ENCODE data around the gene GRHL3.
"Not testable (repeated sequence)": the region's sequence is repeated elsewhere in the genome, so short reads cannot be mapped to it uniquely, and the experiment has no call there.

The GRHL3 gene

DNA sequence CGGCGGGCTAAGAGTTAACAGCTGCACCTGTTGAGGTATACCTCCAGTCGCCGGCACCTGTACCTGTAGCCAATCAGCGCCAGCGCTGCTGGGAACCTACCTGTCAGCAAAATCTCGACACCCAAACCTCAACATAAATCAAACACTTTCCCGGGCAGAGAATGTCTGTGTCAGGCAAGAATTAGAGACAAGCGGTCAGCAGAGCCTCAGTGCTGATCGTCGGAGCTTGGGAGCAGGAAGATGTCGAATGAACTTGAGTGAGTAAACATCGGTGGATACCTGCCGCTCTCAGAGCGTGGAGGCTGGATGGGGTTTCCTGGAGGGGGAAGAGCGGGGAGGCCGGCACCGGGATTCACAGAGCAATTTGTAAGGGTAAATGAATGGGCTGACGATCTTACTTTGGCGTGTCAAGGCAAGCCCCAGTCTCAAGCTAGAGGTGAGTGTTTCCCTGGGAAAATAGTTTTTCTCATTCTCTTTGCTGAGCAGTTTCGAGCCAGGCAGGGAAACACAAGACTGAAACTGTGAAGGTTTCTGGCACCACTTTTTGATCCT lies at the start of gene GRHL3:
TSS of gene GRHL3 (plus strand) at position 46 of the 552 bp plus-strand sequence. CDS start at position 241, 195 bp downstream.
- no peak for DNase-seq (ENCODE audit: low read depth)

- not testable (repeated sequence) for DNase-seq (ENCODE audit: low read depth)
Observed at GRCh38 chr1:24274203-24275103, 44.7 kb upstream of the GRHL3 start.

DNA sequence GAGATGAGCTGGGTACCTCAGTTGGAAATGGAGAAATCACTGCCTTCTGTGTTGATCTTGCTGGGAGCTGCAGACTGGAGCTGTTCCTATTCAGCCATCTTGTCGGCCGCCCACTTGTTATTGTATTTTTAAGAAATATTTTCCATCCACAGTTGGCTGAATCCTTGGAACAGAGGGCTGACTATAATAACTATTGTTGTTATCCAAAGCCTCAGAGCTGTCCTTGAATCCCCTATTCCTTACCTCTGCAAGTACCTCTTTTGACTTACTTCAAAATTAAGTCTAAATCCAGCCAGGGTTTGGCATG lies 44.1 kb upstream of the GRHL3 start:
- no peak for DNase-seq (ENCODE audit: low read depth)

DNA sequence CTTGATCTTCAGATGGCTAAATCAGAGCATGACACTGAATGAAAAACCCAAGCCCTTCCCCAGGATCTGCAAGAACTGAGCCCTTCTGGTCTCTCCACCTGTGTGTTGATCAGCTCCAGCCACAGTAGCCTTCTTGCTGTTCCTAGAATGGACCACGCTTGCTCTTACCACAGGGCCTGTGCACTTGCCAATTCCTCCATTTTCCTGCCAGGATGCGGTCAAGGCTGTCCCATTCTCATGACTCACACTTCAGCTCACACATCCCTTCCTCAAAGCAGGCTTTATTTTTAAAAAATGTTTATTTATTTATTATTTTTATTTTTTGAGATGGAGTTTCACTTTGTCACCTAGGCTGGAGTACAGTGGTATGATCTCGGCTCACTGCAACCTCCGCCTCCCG lies 43.6 kb upstream of the GRHL3 start:
- DNase-seq (ENCODE audit: low read depth), result no peak

DNA sequence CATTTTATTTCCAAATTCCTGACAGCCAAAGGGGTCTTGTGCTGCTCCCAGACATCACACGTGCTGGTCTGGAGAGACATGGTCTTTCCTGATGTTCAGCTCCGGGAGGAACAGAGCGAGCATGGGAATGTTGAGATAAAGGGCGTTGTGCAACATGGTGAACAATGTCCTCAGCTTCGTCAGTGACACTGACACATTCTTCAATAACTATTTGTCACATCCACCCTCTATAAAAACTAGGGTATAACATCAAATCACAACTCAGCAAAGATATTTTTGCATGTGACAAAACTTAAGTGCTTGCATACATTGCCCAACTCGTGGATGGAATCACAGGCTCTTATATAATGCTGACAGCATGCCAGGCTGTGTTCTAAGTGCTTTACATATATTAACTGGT lies 42.4 kb upstream of the GRHL3 start:
- no peak for DNase-seq (ENCODE audit: low read depth)

DNA sequence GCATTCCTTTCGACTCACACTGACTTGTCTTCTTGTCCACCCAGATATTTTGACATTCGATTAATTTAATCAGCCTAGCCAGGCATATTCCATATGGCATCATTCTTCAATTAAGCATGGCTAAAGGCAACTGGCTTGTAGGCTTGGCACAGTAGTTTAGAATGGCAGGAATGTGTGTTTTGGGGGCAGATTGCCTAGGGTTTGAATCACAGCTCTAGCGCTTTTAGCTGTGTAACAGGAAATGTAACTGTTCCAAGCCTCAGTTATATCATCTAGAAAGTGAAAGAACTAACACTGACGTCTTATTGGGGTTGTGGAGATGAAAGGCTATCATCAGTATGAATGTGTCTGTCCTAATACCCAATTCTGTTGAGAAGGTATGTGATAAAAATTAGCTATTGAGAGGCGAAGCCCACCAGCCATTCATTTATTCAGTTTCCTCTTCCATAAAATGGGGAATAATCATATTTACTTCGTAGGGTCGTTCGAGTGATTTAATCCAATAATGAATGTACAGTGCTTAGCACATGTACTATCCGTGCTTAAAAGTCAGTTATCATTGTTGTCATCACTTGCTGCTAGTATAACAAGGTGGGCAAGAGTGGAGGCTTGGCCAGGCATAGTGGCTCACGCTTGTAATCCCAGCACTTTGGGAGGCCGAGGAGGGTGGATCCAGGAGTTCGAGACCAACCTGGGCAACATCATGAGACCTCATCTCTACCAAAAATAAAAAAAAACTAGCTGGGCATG lies 41.6 kb upstream of the GRHL3 start:
- no peak for DNase-seq (ENCODE audit: low read depth)

DNA sequence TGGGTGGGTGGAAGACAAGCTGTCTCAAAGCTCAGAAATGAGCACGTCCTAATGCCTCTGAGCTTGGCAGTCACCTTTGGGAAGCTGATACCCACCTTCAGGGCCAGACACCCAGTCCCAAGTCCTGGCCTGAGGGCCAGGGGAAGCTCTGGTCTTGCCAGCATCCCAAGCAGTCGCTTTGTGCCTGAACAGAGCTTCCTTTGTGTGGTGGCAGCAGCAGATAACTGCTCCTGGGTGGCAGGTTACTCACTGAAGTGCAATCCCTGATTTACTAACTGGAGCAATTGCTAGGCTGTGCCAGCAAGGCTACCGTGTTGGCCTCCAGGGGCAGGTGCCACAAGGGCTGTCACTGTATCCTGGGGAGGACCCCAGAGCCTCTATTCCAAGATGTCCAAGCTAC lies 40.4 kb upstream of the GRHL3 start:
- no peak for DNase-seq (ENCODE audit: low read depth)

DNA sequence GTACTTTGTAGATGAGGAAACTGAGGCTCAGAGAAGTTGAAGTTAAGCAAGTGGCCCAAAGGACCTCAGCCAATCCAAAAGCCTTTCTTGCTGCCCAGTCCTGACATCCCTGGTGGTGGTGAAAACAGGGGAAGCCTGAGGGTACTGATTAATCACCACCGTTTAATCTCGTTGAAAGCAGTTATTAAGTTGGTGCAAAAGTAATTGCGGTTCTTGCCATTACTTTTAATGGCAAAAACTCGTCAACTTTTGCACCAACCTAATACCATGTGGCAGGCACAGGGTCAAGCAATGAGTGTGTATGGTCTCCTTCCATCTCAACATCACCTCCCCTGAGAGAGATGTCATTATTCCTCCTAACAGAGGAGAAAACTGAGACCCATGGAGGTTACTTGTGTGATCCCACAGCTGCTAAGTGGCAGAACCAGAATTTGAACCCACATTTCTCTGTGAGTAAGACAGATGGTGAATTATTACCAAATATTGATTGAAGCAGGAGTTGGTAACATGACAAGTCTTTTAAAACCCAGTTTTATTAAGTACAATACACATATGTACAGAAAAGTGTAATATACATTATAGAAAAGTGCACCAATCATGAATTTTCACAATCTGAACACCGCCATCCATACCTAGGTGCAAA lies 39.4 kb upstream of the GRHL3 start:
- DNase-seq (ENCODE audit: low read depth), result no peak

GRCh38 chr1:24281591-24281990 lies 37.6 kb upstream of the GRHL3 start:
- no peak for DNase-seq (ENCODE audit: low read depth)

DNA sequence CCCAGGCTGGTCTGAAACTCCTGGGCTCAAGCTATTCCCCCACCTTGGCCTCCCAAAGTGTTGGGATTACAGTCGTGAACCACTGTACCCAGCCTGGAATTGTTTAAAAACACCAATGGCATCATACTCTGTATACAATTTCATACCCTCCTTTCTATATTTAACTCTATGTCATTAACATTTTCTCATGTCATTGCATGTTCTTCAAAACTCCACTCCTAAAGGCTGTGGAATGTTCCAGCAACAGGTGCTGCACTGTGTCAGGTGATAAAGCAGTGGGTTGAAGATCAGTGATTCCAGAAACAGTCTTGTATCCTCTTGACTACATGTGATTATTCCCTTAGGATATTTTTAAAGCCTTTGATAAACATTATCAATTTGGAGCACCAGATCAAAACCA lies 36.7 kb upstream of the GRHL3 start:
- no peak for DNase-seq (ENCODE audit: low read depth)

- peak; percentile 45 for DNase-seq (ENCODE audit: low read depth)
Observed at GRCh38 chr1:24283326-24284155, 35.6 kb upstream of the GRHL3 start.

DNA sequence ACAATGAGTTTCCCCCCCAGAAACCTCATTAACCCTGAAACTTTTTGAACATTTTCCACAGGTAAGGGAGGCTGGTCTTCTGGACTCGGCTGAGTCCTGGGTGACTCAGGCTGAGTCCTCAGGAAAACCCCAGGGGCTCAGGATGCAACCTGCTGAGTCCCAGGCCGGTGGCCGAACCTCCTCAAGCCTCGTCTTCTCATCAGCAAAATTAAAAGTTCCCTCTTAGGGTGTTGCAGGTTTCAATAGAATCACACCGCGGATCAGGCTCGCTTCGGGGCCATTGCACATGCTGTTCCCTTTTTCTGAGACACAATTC lies 35.0 kb upstream of the GRHL3 start:
- DNase-seq (ENCODE audit: low read depth), result no peak

DNA sequence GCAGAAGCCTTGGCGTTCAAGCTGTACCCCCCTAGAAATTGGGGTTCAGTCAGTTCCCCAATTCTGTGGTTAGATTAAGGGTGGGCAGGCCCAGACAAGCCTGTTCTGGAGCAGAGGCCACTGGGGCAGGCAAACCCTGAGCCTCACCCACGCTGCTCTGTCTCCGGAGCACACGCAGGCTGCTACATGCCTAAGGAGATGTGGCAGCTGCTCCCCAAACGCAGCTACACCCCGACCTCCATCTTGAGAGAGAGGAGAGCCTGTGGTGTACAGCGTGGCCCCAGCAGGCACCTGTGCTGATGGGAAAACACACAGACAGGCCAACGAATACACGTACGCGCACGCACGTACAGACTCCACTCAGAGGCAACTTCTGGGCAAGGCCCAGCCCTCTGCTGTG lies 33.9 kb upstream of the GRHL3 start:
- no peak for DNase-seq (ENCODE audit: low read depth)

DNA sequence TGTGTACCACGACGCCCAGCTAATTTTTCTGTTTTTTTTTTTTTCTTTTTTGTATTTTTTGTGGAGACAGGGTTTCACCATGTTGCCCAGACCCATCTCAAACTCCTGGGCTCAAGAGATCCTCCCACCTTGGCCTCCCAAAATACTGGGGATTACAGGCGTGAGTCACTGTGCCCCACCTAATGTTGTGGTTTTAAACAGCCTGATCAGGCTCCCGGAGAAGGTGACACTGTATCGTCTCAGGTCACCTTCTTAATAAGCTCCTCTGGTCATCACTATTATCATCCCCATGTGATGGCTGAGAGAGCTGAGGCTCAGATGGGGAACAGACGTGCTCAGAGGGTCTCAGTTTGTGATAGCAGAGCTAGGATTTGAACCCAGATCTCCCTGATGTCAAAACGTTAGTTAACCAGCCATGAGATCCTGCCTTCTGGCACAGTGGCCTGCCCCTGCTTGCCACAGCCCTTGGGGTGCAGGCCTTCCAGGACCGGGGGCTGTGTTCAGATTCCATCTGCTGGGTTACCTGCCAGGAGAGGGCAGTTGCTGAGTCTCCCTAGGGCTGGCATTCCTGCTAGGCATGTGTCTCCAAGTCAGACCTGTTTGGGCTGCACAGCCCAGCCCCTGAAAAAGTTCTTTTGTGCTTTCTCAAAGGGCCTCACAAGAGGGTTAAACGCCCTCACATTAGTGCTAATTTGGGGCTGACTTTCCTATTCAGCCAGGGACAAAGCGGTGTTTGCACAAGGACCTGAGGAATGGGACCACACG lies 32.7 kb upstream of the GRHL3 start:
- DNase-seq (ENCODE audit: low read depth), result no peak

GRCh38 chr1:24287779-24288178 lies 31.4 kb upstream of the GRHL3 start:
- not testable (repeated sequence) for DNase-seq (ENCODE audit: low read depth)

DNA sequence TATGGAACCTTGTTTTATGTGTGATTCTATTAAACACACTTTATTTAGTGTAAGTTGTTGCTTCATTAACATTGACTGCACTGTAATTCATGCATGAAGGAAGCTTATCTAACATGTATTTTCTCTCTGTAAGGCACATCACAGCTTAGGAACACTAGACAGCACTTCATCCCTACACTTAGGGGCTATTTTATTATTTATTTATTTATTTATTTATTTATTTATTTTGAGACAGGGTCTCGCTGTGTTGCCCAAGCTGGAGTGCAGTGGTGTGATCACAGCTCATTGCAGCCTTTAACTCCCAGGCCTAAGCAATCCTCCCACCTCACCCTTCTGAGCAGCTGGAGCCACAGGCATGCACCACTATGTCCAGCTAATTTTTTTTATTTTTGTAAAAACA lies 30.7 kb upstream of the GRHL3 start:
- no peak for DNase-seq (ENCODE audit: low read depth)

- DNase-seq (ENCODE audit: low read depth), result no peak
Observed at GRCh38 chr1:24289937-24290595, 29.1 kb upstream of the GRHL3 start.

DNA sequence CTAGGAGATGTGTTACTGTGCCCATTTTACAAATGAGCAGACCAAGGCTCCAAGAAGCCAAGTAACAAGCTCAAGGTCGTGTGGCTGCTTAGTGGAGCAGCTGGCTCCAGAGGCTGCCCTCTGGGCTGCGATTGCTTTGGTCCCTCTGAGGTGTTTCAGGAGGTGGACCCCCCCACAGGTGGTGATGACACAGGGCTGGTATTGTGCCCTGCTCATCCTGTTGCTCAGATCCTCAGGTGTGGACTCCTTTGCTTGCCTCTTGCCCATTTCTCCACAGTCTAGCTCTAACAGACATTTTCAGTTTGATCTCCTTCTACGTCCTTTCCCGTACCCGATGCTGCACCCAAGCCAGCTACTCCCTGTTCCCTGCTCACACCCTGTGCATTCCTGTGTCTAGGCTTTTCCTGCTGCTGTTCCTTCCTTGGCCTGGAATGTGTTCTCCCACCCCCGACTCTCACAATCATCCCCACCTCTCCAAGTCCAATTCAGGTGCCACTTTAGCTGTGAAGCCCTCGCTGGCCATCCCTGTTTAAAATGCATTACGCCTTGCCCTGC lies 28.1 kb upstream of the GRHL3 start:
- no peak for DNase-seq (ENCODE audit: low read depth)

DNA sequence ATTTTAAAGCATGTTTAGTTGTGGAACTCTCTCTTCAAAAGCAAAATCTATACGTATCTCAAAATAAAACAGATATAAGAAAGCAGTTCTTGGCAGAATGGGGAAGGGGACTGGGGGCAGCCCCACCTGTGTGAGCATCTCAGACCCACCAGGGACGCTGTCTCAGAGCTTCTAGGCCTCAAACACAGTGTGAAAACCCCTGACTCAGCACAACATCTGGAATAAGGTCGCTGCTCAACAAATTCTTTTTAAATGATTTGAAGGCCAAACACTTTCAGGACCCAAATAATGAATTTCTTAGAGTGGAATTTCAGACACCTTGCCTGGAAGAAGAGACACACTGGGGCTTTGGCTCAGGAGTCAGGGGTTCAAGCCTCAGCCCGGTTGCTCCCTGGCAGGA lies 27.1 kb upstream of the GRHL3 start:
- DNase-seq (ENCODE audit: low read depth), result no peak

DNA sequence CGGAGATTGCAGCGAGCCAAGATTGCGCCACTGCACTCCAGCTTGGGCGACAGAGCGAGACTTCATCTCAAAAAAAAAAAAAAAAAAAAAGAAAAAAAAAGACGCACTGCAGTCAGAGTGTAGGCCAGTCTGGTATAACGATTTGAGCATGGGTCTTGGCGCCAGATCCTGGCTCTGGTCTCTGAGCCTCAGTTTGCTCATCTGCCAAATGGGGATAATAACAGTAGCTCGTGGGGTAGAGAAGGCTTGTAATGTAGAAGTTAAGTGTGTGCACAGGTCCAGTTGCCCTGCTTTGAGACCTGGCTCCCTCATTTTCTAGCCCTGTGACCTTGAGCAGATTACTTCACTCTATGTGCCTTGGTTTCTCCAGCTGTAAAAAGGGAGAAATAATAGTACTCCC lies 26.3 kb upstream of the GRHL3 start:
- DNase-seq (ENCODE audit: low read depth), result no peak

All from non-pigmented ciliary epithelial cell (primary cell).